ENCODE measurements around the gene ATP11A. TPM values are rescaled to one million over a fixed set of nuclear protein-coding genes. Genes with fewer than 3 reads are reported as not detected.

ATP11A gene
- total and polyA plus RNA-seq, 10 donors = 2.7 to 91.3 (median 59.1) TPM

DNA sequence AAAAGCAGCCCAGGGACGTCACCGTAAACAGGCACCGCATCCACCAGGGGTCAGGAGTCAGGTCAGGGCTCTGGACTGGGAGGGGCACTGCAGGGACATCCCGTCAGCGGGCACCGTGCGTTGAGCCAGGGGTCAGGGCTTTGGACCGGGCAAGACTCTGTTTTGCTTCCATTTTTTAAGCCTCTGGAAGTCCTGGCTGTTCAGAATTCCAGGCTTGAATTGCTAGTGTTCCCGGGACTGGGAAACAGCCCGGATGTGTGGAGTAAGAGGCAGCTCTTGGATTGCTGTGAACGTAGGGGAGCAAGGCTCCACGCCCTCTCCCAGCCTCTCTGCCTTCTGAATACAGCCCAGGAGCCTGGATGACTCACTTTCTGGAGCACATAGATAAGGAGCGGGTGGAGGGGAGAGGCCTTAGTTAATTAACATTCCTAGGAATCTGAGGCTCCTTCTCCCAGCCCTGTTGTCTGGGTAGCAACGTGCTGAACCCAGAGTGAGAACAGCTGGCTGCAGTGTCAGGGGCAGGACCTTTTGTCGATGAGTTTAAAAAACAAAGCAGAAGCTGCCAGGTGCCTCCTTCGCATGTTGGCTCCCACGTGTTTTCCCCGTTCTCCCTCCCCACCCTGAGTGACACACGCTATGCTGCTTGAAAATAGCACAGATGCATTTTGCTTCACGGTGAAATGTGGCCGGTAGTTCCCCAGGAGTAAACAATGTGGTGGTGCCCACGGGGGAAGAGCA lies 21.9 kb downstream of the ATP11A start:
- TF ChIP-seq POLR2A (IDR thresholded peaks at IDR 0.05) = no peak
- TF ChIP-seq, protein P1, sequence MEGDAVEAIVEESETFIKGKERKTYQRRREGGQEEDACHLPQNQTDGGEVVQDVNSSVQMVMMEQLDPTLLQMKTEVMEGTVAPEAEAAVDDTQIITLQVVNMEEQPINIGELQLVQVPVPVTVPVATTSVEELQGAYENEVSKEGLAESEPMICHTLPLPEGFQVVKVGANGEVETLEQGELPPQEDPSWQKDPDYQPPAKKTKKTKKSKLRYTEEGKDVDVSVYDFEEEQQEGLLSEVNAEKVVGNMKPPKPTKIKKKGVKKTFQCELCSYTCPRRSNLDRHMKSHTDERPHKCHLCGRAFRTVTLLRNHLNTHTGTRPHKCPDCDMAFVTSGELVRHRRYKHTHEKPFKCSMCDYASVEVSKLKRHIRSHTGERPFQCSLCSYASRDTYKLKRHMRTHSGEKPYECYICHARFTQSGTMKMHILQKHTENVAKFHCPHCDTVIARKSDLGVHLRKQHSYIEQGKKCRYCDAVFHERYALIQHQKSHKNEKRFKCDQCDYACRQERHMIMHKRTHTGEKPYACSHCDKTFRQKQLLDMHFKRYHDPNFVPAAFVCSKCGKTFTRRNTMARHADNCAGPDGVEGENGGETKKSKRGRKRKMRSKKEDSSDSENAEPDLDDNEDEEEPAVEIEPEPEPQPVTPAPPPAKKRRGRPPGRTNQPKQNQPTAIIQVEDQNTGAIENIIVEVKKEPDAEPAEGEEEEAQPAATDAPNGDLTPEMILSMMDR (IDR thresholded peaks at IDR 0.05 in 8 of 11, conservative IDR thresholded peaks at IDR 0.05 in 3 of 11) = no peak
- TF ChIP-seq POLR2AphosphoS5 (IDR thresholded peaks at IDR 0.05) = peak; percentile 57 to 73 (median 60)
- 28 to 49% (median 45%) methylated on average over 19 to 22 of the region's 22 CpGs for WGBS, 5 donors
- H3K9me3 ChIP-seq = no peaks in the 10 kb centered on the region
- no peaks in the 10 kb centered on the region for H3K27me3 ChIP-seq (replicated peaks in 1 of 7)
- intact Hi-C loops (cut with DNase I; ENCODE audit: low total_unique reads) = no loop called here
- peak; percentile 82 for DNase-seq
- peaks cover 7 to 41% (median 24%) of the 10 kb centered on the region in 6 donors for H3K4me1 ChIP-seq
- peaks cover 0 to 7% (median 0%) of the 10 kb centered on the region in 6 donors for H3K36me3 ChIP-seq
- peak overlapping the region; percentile 64 to 81 (median 76) for H3K27ac ChIP-seq
- no peak overlapping the region for H3K4me3 ChIP-seq

DNA sequence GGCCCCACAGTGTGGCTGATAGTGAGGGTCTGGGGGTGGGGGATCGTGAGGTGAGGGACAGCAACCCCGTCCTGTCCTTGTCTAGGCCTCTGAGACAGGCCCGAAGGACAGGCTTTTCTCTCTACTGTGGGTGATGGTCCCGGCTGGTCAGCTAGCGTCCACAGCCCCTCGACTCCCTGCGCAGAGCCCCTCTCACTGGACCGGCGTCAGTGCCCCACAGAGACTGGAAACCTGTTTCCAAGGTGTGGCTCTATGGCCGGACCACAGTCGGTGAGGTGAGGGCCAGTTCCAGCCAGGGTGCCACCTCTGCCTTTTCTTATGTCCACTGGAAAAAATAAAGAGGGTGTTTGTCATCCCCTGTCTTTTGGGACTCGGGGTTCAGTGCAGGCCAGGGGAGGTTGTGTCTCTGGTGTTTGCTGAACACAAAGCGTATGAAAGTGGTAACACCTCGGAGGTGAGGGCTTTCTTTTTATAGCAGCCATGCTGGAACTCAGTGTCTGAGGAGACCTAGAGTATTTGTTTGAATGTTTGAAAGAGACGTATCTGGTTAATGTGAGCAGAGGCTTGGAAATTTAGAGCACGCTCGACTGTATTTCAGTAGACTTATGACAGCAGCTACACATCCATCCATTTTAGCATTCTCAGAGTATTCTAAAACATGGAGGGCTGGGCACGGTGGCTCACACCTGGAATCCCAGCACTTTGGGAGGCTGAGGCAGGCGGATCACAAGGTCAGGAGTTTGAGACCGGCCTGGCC lies 22.8 kb downstream of the ATP11A start:
- Histone ChIP-seq H3K4me1 (peaks cover 7 to 41% (median 24%) of the 10 kb centered on the region in 6 donors), H3K27ac (peak overlapping the region; percentile 64 to 81 (median 76)), H3K4me3 (no peak overlapping the region), H3K36me3 (peaks cover 0 to 7% (median 0%) of the 10 kb centered on the region in 6 donors), H3K9me3 (no peaks in the 10 kb centered on the region), H3K27me3 (replicated peaks in 1 of 7) (no peaks in the 10 kb centered on the region)
- intact Hi-C loops (cut with DNase I; ENCODE audit: low total_unique reads) = no loop called here
- TF ChIP-seq POLR2A (IDR thresholded peaks at IDR 0.05) = no peak
- no peak for TF ChIP-seq POLR2AphosphoS5 (IDR thresholded peaks at IDR 0.05)
- TF ChIP-seq, protein P1 (IDR thresholded peaks at IDR 0.05 in 8 of 11, conservative IDR thresholded peaks at IDR 0.05 in 3 of 11) = no peak
- WGBS, 5 donors = 88 to 95% (median 93%) methylated on average over 15 to 20 of the region's 20 CpGs
- DNase-seq = peak; percentile 65

DNA sequence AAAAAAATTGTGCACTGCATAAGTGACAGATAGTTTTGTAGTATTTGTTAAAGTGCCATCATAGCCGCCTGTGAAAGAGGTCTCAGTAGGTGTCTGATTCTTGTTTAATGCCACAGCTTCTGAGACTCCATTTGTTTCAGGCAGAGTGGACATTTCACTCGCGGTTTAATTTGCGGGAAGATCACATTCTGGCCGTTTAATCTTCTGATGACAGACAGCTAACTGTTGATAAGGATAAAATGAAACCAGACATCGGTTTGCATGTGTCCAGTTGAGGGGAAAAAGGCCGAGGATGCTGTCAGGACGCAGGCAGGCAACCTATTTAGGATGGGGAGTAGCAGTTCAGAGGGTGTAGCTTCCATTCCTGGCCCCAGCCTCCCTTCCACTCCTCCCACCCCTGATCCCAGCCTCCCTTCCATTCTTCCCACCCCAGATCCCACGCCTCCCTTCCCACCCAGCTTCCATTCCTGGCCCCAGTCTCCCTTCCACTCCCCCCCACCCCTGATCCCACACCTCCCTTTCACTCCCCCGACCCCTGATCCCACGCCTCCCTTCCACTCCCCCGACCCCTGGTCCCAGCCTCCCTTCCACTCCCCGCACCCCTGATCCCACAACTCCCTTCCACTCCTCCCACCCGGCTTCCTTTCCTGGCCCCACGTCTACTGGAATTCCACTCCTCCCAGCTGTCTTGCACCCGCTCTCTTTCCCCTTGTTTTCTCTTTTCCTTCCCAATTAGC lies 23.8 kb downstream of the ATP11A start:
- peaks cover 0 to 13% (median 0%) of the 10 kb centered on the region in 6 donors for H3K36me3 ChIP-seq
- WGBS, 5 donors = 71 to 80% (median 80%) methylated on average over 16 of the region's 16 CpGs
- no peak for TF ChIP-seq POLR2A (IDR thresholded peaks at IDR 0.05)
- TF ChIP-seq, protein P1 (IDR thresholded peaks at IDR 0.05 in 8 of 11, conservative IDR thresholded peaks at IDR 0.05 in 3 of 11) = no peak
- no peak for TF ChIP-seq POLR2AphosphoS5 (IDR thresholded peaks at IDR 0.05)
- peaks cover 7 to 41% (median 24%) of the 10 kb centered on the region in 6 donors for H3K4me1 ChIP-seq
- intact Hi-C loops (cut with DNase I; ENCODE audit: low total_unique reads) = no loop called here
- no peaks in the 10 kb centered on the region for H3K27me3 ChIP-seq (replicated peaks in 1 of 7)
- DNase-seq = peak; percentile 18
- H3K4me3 ChIP-seq = no peak overlapping the region
- H3K27ac ChIP-seq = no peak overlapping the region
- H3K9me3 ChIP-seq = no peaks in the 10 kb centered on the region
